ENCODE measurements around the gene SEC14L5. TPM values are rescaled to one million over a fixed set of nuclear protein-coding genes. Genes with fewer than 3 reads are reported as not detected.

Gene SEC14L5
- total RNA-seq, 4 donors from 2014 or later = 0.83 to 1.8 (median 1.1) TPM

GRCh38 chr16:5012887-5013286 lies 54.8 kb downstream of the SEC14L5 start:
- intact Hi-C loops (cut with DNase I) = no loop called here
- Histone ChIP-seq H3K4me3 (no peak overlapping the region), H3K27me3 (peaks cover 0 to 24% (median 0%) of the 10 kb centered on the region in 4 donors), H3K36me3 (peaks cover 0 to 9% (median 0%) of the 10 kb centered on the region in 4 donors), H3K27ac (replicated peaks in 1 of 4) (no peak overlapping the region), H3K9me3 (no peaks in the 10 kb centered on the region), H3K4me1 (no peaks in the 10 kb centered on the region)
- no peak for DNase-seq (ENCODE audit: extremely low spot score)
- TF ChIP-seq EP300 (IDR thresholded peaks at IDR 0.05) (no peak), CTCF (IDR thresholded peaks at IDR 0.05) (no peak), POLR2A (IDR thresholded peaks at IDR 0.05; ENCODE audit: low read depth) (no peak), POLR2AphosphoS5 (IDR thresholded peaks at IDR 0.05) (no peak)
- 77% methylated on average over 6 of the region's 6 CpGs for WGBS

GRCh38 chr16:5015351-5015750 lies 57.2 kb downstream of the SEC14L5 start:
- intact Hi-C loops (cut with DNase I) = no loop called here
- Histone ChIP-seq H3K36me3 (no peaks in the 10 kb centered on the region), H3K9me3 (no peaks in the 10 kb centered on the region), H3K4me3 (no peak overlapping the region), H3K27me3 (peaks cover 0 to 17% (median 0%) of the 10 kb centered on the region in 4 donors), H3K4me1 (no peaks in the 10 kb centered on the region), H3K27ac (replicated peaks in 1 of 4) (no peak overlapping the region)
- TF ChIP-seq POLR2AphosphoS5 (IDR thresholded peaks at IDR 0.05) = no peak
- no peak for TF ChIP-seq EP300 (IDR thresholded peaks at IDR 0.05)
- no peak for TF ChIP-seq POLR2A (IDR thresholded peaks at IDR 0.05; ENCODE audit: low read depth)
- no peak for TF ChIP-seq CTCF (IDR thresholded peaks at IDR 0.05)
- DNase-seq (ENCODE audit: extremely low spot score) = no peak
- 71% methylated on average over 2 of the region's 4 CpGs for WGBS

GRCh38 chr16:5015887-5016286 lies 57.8 kb downstream of the SEC14L5 start:
- 87% methylated on average over 4 of the region's 4 CpGs for WGBS
- DNase-seq (ENCODE audit: extremely low spot score) = no peak
- no peak for TF ChIP-seq EP300 (IDR thresholded peaks at IDR 0.05)
- no peak for TF ChIP-seq POLR2AphosphoS5 (IDR thresholded peaks at IDR 0.05)
- TF ChIP-seq POLR2A (IDR thresholded peaks at IDR 0.05; ENCODE audit: low read depth) = no peak
- no peak for TF ChIP-seq CTCF (IDR thresholded peaks at IDR 0.05)
- Histone ChIP-seq H3K4me3 (no peak overlapping the region), H3K4me1 (no peaks in the 10 kb centered on the region), H3K27ac (replicated peaks in 1 of 4) (no peak overlapping the region), H3K36me3 (no peaks in the 10 kb centered on the region), H3K9me3 (no peaks in the 10 kb centered on the region), H3K27me3 (peaks cover 0 to 18% (median 0%) of the 10 kb centered on the region in 4 donors)
- intact Hi-C loops (cut with DNase I) = no loop called here

DNA sequence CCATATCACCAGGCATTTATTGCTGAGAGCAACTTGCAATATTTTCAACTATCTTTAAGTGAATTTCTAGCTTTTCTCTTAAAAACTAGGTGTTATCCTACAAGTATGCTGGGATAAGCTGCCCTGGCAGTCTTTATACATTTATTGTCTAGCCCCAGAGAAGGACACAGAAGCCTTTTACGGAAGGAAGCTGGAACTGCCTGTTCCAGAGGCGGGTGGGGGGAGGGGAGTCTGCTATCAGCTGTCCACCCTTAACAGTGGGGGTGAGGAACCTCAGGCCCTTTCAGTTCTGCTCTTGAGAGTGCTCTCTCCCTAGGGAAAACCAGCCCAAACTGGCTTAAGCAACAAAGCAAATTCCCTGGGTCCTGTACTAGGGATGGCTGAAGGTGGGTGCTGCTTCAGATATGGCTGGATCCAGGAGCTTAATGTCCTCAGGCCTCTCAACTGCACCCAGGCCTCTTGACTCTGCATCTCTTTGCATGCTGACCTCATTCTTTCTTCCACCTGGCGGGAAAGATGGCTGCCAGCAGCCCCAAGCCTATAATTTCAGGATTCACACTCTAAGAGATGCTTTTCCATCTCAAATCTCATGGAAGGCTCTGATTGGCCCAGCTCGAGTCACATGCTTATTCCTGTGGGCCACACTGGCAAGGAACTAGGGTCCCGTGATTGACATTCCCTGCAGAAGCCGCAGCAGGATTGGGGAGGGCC lies 59.0 kb downstream of the SEC14L5 start:
- Histone ChIP-seq H3K9me3 (no peaks in the 10 kb centered on the region), H3K36me3 (no peaks in the 10 kb centered on the region), H3K27ac (replicated peaks in 1 of 4) (no peak overlapping the region), H3K4me1 (no peaks in the 10 kb centered on the region), H3K27me3 (peaks cover 0 to 14% (median 0%) of the 10 kb centered on the region in 4 donors), H3K4me3 (no peak overlapping the region)
- 67% methylated on average over 6 of the region's 6 CpGs for WGBS
- TF ChIP-seq POLR2A (IDR thresholded peaks at IDR 0.05; ENCODE audit: low read depth) (no peak), CTCF (IDR thresholded peaks at IDR 0.05) (no peak), EP300 (IDR thresholded peaks at IDR 0.05) (no peak), POLR2AphosphoS5 (IDR thresholded peaks at IDR 0.05) (no peak)
- DNase-seq (ENCODE audit: extremely low spot score) = no peak
- intact Hi-C loops (cut with DNase I) = no loop called here

DNA sequence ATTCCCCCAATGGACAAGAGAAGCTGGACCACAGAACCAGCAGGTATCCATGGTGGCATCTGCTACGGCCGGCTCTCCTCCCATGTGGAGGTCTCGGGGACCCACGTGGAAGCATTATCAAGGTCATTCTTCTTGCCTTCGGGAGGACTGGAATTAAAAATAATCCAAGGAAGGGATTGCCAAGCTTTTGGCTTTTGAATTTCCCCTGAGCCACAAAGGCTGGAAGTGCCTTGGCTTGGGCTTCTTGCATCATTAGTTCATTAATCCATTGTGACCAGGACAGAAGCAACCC lies 59.5 kb downstream of the SEC14L5 start:
- Histone ChIP-seq H3K36me3 (no peaks in the 10 kb centered on the region), H3K27ac (replicated peaks in 1 of 4) (no peak overlapping the region), H3K9me3 (no peaks in the 10 kb centered on the region), H3K27me3 (peaks cover 0 to 11% (median 0%) of the 10 kb centered on the region in 4 donors), H3K4me3 (no peak overlapping the region), H3K4me1 (no peaks in the 10 kb centered on the region)
- DNase-seq (ENCODE audit: extremely low spot score) = no peak
- WGBS = 92% methylated on average over 5 of the region's 5 CpGs
- TF ChIP-seq POLR2AphosphoS5 (IDR thresholded peaks at IDR 0.05) (no peak), CTCF (IDR thresholded peaks at IDR 0.05) (no peak), EP300 (IDR thresholded peaks at IDR 0.05) (no peak), POLR2A (IDR thresholded peaks at IDR 0.05; ENCODE audit: low read depth) (no peak)
- intact Hi-C loops (cut with DNase I) = no loop called here

All from esophagus muscularis mucosa (tissue), 4 donors.